ENCODE results near the gene BRD2.

DNA sequence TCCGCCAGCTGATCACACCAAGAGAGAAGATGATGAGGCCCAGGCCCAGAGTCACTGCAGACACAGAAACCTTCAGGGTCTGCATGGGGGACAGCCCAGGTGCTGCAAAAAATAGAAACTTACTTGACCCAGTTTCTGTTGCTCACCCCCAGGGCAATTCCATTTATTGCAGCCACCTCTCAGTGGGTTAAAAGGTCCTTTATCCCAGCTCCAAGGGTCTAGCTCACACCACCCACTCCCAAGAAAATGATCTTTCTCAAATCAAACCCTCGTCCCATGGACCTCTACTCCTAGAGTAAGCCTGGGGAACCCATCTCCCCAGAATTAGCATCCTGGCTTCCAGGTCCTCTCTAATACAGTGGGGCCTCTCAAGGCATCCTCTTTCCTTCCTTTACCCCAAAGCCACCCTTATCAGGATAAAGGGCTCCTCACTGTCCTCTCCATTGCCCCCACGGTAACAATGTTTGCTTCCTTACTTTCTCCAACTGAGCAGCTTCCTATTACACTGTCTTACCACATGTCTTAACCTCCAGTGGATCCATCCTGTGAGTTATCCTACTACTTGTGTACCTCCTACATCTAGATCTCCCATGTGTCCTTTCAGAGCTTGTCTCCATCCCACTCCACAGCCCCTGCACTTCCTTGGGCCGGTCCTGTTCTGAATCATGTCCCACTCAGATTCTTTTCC is 32.7 kb upstream of the BRD2 start:
- no peak for TF ChIP-seq RFX5 (IDR thresholded peaks at IDR 0.05)
- TF ChIP-seq, protein P1, sequence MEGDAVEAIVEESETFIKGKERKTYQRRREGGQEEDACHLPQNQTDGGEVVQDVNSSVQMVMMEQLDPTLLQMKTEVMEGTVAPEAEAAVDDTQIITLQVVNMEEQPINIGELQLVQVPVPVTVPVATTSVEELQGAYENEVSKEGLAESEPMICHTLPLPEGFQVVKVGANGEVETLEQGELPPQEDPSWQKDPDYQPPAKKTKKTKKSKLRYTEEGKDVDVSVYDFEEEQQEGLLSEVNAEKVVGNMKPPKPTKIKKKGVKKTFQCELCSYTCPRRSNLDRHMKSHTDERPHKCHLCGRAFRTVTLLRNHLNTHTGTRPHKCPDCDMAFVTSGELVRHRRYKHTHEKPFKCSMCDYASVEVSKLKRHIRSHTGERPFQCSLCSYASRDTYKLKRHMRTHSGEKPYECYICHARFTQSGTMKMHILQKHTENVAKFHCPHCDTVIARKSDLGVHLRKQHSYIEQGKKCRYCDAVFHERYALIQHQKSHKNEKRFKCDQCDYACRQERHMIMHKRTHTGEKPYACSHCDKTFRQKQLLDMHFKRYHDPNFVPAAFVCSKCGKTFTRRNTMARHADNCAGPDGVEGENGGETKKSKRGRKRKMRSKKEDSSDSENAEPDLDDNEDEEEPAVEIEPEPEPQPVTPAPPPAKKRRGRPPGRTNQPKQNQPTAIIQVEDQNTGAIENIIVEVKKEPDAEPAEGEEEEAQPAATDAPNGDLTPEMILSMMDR (IDR thresholded peaks at IDR 0.05) = no peak
- no peak for TF ChIP-seq POLR2A (IDR thresholded peaks at IDR 0.05; ENCODE audit: low read length)
